Esophagus muscularis mucosa (tissue), 4 donors: Measurements from ENCODE around the gene IFI16. TPM values are rescaled to one million over a fixed set of nuclear protein-coding genes. Genes with fewer than 3 reads are reported as not detected.

Experiments used
- DNase-seq: peaks from one replicate; pipeline ENCODE4 v3.0.0-alpha.2; 2017; ENCODE audit errors: extremely low spot score
- H3K27ac ChIP-seq, 4 donors: fragments of 200-600 bp; sonication (generic); replicated peaks in 1 of 4; 1 replicate in 3 of 4; 2 replicates in 1 of 4; pipeline ENCODE4 v1.5.1; 2016 to 2019; ENCODE audit warnings: mild to moderate bottlenecking in 1 of 4
- H3K27me3 ChIP-seq, 4 donors: fragments of 200-600 bp; sonication (generic); one replicate each; pipeline versions ENCODE4 v1.5.1 to v1.6.0; 2016 to 2019
- H3K36me3 ChIP-seq, 4 donors: fragments of 200-600 bp; sonication (generic); one replicate each; pipeline ENCODE4 v1.5.1; 2016 to 2019
- H3K4me1 ChIP-seq, 4 donors: fragments of 200-600 bp; sonication (generic); one replicate each; pipeline ENCODE4 v1.5.1; 2016 to 2019
- H3K4me3 ChIP-seq, 4 donors: fragments of 200-600 bp; sonication (generic); 1 replicate in 2 of 4; 2 replicates in 2 of 4; pipeline ENCODE4 v1.5.1; 2016 to 2019; ENCODE audit warnings: mild to moderate bottlenecking in 4 of 4, moderate library complexity in 1 of 4
- H3K9me3 ChIP-seq, 4 donors: fragments of 200-600 bp; sonication (generic); 1 replicate in 3 of 4; 2 replicates in 1 of 4; pipeline ENCODE4 v1.5.1; 2016 to 2019
- CTCF ChIP-seq, 3 experiments: fragments of 200-600 bp in 2 of 3; fragments of 450-650 bp in 1 of 3; sonication (generic) in 2 of 3; IDR thresholded peaks; one replicate each; pipeline ENCODE4 v1.5.1; 2017 to 2019; ENCODE audit warnings: antibody characterized with exemption in 3 of 3, mild to moderate bottlenecking in 2 of 3, moderate library complexity in 1 of 3
- EP300 ChIP-seq: sonication (generic); formaldehyde crosslinking; IDR thresholded peaks from one replicate; pipeline ENCODE4 v1.6.1; 2017; ENCODE audit warnings: antibody characterized with exemption
- POLR2A ChIP-seq: fragments of 450-650 bp; IDR thresholded peaks from one replicate; pipeline ENCODE4 v1.6.1; 2017; ENCODE audit warnings: antibody characterized with exemption, moderate library complexity, mild to moderate bottlenecking, low read depth
- POLR2AphosphoS5 ChIP-seq, 2 donors: sonication (generic); formaldehyde crosslinking; IDR thresholded peaks; one replicate each; pipeline ENCODE4 v1.6.1; 2017; ENCODE audit warnings: antibody characterized with exemption in 2 of 2
- WGBS: methylation state at CpG from one replicate; pipeline ENCODE4 v1.1.5; 2018; 5-methylcytosine and 5-hydroxymethylcytosine counted together
- intact Hi-C: fragments of 100-400 bp; cut with DNase I; formaldehyde crosslinking; loops from one replicate; pipeline ENCODE4 v1.15.1; 2023
- total RNA-seq, 4 donors: library from RNA; depleted of rRNA; stranded (reverse); fragments of >200 nt; gene quantifications; one replicate each; pipeline versions ENCODE4 v1.1.0 to v1.2.1, GENCODE V29; 2016

The IFI16 gene
- total RNA-seq, 4 donors from 2014 or later: 25.7 to 101 (median 35.3) TPM

- H3K4me3 ChIP-seq: peak overlapping the region; percentile 38 to 60 (median 48)
- 46% methylated on average over 6 of the region's 6 CpGs for WGBS
- no peaks in the 10 kb centered on the region for H3K9me3 ChIP-seq
- H3K36me3 ChIP-seq: no peaks in the 10 kb centered on the region
- peaks cover 9 to 18% (median 11%) of the 10 kb centered on the region in 4 donors for H3K4me1 ChIP-seq
- H3K27ac ChIP-seq: peak overlapping the region in 1 of 4 donors; percentile 73
- H3K27me3 ChIP-seq: peaks cover 0 to 18% (median 0%) of the 10 kb centered on the region in 4 donors
- TF ChIP-seq EP300: no peak
- no peak for DNase-seq
- intact Hi-C loops: loop anchor here (5.0 kb wide), 1 partner anchor 796 kb away; no protein-coding TSS in a partner anchor
Observed at GRCh38 chr1:158998037-158998780, 11.5 kb upstream of the IFI16 start.

- Histone ChIP-seq H3K4me1 (peaks cover 9 to 18% (median 11%) of the 10 kb centered on the region in 4 donors), H3K27me3 (peaks cover 0 to 18% (median 0%) of the 10 kb centered on the region in 4 donors), H3K4me3 (peak overlapping the region; percentile 38 to 60 (median 48)), H3K36me3 (no peaks in the 10 kb centered on the region), H3K9me3 (no peaks in the 10 kb centered on the region), H3K27ac (peak overlapping the region; percentile 62 to 85 (median 76))
- TF ChIP-seq EP300 (no peak), POLR2A (no peak), POLR2AphosphoS5 (IDR thresholded peaks at IDR 0.05) (peak; percentile 17 to 39), CTCF (IDR thresholded peaks at IDR 0.05) (peak; percentile 76 to 89 (median 87))
- WGBS: 15% methylated on average over 13 of the region's 13 CpGs
- intact Hi-C loops: loop anchor here (5.0 kb wide), 1 partner anchor 796 kb away; no protein-coding TSS in a partner anchor
- DNase-seq: no peak
Observed at GRCh38 chr1:158998781-158999161, 10.9 kb upstream of the IFI16 start.

- Histone ChIP-seq H3K27ac (peak overlapping the region; percentile 73 to 85 (median 79)), H3K9me3 (no peaks in the 10 kb centered on the region), H3K4me3 (peak overlapping the region; percentile 38 to 60 (median 48)), H3K36me3 (no peaks in the 10 kb centered on the region), H3K4me1 (peaks cover 9 to 18% (median 11%) of the 10 kb centered on the region in 4 donors), H3K27me3 (peaks cover 0 to 18% (median 0%) of the 10 kb centered on the region in 4 donors)
- DNase-seq: peak; percentile 95
- WGBS: 25% methylated on average over 11 of the region's 11 CpGs
- TF ChIP-seq POLR2AphosphoS5 (IDR thresholded peaks at IDR 0.05) (peak; percentile 73 to 91), POLR2A (no peak), EP300 (no peak)
- intact Hi-C loops: loop anchor here (5.0 kb wide), 1 partner anchor 797 kb away; no protein-coding TSS in a partner anchor
Observed at GRCh38 chr1:158999316-159000069, 10.2 kb upstream of the IFI16 start.

GRCh38 chr1:159000070-159000409 is 9.7 kb upstream of the IFI16 start:
- peak overlapping the region; percentile 38 to 60 (median 48) for H3K4me3 ChIP-seq
- H3K9me3 ChIP-seq: no peaks in the 10 kb centered on the region
- no peak for TF ChIP-seq POLR2A
- no peak for TF ChIP-seq CTCF (IDR thresholded peaks at IDR 0.05)
- TF ChIP-seq EP300: no peak
- no peak for TF ChIP-seq POLR2AphosphoS5 (IDR thresholded peaks at IDR 0.05)
- intact Hi-C loops: no loop called here
- peak overlapping the region; percentile 73 to 85 (median 79) for H3K27ac ChIP-seq
- WGBS: 28% methylated on average over 6 of the region's 6 CpGs
- peaks cover 9 to 21% (median 12%) of the 10 kb centered on the region in 4 donors for H3K4me1 ChIP-seq
- peaks cover 0 to 18% (median 0%) of the 10 kb centered on the region in 4 donors for H3K27me3 ChIP-seq
- H3K36me3 ChIP-seq: no peaks in the 10 kb centered on the region
- DNase-seq: no peak

- Histone ChIP-seq H3K4me1 (peaks cover 9 to 27% (median 13%) of the 10 kb centered on the region in 4 donors), H3K9me3 (no peaks in the 10 kb centered on the region), H3K27me3 (peaks cover 0 to 18% (median 0%) of the 10 kb centered on the region in 4 donors), H3K27ac (peak overlapping the region; percentile 73 to 85 (median 79)), H3K36me3 (no peaks in the 10 kb centered on the region), H3K4me3 (peak overlapping the region; percentile 38 to 60 (median 48))
- peak; percentile 37 to 85 for TF ChIP-seq POLR2AphosphoS5 (IDR thresholded peaks at IDR 0.05)
- TF ChIP-seq CTCF (IDR thresholded peaks at IDR 0.05): no peak
- intact Hi-C loops: no loop called here
- DNase-seq: no peak
- 9% methylated on average over 1 of the region's 1 CpG for WGBS
Observed at GRCh38 chr1:159000625-159001024, 9.1 kb upstream of the IFI16 start.
